Urothelium cell line (cell line): ENCODE results near the gene ZBBX.
A peak's percentile ranks its signal among the peaks of the same experiment; 100 is the strongest.
"Not testable (repeated sequence)": the region's sequence is repeated elsewhere in the genome, so short reads cannot be mapped to it uniquely, and the experiment has no call there.

Source experiments
- DNase-seq: peaks from one replicate; pipeline ENCODE4 v3.0.0; 2011; ENCODE audit warnings: low spot score, mixed read lengths
- FAIRE-seq: peaks from 2 replicates; lab custom pipeline; 2011; peaks lifted over from hg19 to GRCh38; lab: Jason Lieb, UNC

Gene ZBBX, protein sequence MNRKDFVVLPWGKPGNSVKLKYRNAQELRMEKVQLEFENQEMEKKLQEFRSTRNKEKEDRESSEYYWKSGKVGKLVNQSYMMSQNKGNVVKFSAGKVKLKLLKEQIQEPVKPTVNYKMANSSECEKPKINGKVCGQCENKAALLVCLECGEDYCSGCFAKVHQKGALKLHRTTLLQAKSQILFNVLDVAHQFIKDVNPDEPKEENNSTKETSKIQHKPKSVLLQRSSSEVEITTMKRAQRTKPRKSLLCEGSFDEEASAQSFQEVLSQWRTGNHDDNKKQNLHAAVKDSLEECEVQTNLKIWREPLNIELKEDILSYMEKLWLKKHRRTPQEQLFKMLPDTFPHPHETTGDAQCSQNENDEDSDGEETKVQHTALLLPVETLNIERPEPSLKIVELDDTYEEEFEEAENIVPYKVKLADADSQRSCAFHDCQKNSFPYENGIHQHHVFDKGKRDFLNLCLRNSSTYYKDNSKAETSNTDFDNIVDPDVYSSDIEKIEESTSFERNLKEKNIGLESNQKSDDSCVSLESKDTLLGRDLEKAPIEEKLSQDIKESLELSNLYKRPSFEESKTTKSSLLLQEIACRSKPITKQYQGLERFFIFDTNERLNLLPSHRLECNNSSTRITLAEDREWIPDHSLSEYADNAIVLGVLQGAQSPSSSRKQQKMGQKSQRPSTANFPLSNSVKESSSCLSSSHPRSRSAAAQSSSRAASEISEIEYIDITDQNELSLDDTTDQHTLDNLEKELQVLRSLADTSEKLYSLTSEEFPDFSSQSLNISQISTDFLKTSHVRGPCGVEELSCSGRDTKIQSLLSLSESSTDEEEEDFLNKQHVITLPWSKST

DNA sequence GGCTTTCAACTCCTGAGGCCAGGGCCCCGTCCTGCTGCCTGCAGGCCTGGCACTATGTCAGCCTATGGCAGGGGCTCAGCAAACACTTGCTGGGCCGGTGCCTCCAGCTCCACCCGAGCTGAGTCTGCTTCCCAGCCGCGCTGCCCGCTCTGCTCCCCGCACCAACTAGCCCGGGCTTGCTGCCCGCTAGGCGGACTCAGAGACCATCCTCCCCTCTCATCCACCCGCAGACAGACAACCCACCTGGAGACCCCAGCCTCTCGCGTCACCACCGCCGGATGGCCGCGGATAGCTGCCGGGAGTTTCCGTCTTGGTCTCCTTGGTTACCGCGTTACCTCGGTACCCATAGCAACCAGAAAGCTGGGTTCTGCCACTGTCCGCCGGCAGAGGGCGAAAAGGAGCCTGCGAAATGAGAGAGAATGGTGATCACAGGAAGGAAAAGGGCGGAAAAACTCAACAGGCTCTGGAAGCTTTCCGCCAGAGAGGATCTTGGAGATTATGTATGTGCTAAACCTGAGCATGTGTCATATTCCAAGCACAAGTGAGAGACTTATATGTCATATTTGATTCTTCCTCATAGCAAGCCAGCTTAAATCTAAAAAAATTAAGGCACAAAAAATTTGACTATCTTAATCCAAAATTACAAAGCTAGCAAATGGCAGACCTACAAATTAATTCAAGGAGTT is at the start of gene ZBBX:
TSS of gene ZBBX (minus strand) at position 294 of the 686 bp plus-strand sequence. CDS start 7,396 bp downstream, outside the sequence.
- DNase-seq, result peak; percentile 70
- FAIRE-seq, result no peak

DNA sequence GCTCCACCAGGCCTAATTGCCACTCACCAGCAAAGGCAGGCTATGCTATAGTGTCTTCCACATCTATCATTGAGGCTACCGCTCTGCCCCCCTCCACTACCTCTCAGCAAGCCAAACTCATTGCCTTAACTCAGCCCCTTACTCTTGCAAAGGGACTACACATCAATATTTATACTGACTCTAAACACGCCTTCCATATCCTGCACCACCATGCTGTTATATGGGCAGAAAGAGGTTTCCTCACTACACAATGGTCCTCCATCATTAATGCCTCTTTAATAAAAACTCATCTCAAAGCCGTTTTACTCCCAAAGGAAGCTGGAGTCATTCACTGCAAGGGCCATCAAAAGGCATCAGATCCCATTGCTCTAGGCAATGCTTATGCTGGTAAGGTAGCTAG is 46.9 kb upstream of the ZBBX start:
- not testable (repeated sequence) for DNase-seq, FAIRE-seq

DNA sequence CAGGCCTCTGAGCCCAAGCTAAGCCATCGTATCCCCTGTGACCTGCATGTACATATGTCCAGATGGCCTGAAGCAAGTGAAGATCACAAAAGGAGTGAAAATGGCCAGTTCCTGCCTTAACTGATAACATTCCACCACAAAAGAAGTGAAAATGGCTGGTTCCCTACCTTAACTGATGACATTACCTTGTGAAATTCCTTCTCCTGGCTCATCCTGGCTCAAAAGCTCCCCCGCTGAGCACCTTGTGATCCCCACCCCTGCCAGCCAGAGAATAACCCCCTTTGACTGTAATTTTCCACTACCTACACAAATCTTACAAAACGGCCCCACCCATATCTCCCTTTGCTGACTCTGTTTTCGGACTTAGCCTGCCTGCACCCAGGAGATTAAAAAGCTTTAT is 42.3 kb upstream of the ZBBX start:
- not testable (repeated sequence) for FAIRE-seq, DNase-seq

DNA sequence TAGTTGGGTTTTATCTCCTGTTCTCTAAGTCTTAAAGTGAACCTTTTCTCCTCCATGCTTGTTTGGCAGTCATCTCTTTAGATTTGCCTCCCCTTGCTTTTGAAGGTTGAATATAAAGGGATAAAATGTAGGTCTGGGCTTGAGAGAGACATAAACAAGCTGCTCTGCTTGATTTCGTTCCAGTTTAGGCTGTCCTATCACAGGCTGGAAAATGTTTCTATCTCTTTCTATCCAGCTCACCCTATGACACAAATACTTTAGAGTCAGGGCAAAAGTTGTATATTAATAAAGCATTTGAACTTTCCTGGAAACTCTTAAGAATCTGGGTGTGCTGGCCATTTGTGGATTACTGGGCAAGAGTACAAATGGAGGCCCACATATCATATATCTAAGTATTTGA is 29.5 kb upstream of the ZBBX start:
- DNase-seq (no peak), FAIRE-seq (no peak)

DNA sequence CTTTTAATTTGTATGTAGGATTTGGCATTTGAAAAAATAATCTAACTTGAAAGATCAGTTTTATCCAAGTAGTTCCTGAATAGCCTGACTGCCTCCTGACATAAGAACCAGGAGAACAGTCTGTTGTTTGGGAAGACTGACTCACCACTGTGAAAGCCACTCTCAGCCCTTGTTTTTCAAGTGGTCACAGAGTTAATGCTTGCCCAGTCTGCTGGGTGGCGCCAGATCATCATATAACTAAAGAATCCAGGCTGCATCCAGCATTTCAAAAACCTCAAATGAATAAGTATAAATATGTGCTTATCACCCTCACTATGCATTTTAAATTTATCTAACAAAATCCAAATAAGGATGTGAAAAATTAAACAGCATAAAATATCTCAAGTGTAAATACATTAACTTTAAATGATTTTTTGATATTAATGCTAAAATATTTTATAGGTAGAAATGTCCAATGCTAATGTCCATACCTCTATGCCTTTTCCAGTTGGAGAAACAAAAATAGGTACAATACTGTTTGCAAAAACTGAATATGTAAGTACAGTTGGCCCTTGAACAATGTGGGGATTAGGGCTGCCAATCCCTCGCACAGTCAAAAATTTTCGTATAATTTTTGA is 26.9 kb upstream of the ZBBX start:
- no peak for FAIRE-seq

DNA sequence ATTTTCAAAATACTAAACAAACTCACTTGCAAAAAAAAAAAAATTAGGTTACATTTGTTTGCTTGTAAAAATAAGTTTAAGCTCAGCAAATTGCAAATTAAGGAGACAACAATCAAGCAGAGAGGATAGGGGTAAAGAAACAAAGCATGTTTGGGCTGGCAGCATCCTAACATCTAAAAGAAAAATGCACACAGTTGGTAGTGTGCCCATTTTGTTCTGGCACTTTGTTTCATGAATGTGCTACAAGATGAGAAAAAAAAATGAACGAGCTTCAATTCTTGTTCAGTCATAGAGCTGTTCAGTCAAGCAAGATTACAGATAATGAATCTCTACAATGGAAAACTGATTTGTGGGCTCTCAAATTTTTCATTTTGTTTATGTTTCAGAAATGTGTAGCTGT is 17.7 kb upstream of the ZBBX start:
- DNase-seq, result no peak
- FAIRE-seq, result no peak

More for the DNA sequence above, 26.9 kb upstream of the ZBBX start:
- DNase-seq, result peak; percentile 53

DNA sequence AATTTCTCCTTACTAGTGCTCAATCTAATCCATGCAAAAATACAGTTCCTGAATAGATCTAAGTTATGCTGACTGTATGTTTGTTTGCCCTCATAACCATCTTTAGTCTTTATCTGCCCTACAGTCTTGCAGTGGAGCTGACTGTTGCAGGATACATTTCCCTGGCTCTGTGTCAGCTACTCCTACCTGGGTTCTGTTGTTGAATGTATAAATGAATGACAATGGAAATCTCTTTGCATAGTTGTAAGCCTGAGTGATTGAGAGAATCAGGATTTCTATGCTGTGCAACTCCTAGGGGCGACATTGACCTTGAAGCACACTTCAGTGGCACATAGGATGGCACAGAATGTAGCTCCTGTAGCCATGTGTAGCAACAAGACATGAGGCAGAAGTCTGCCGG is 16.0 kb upstream of the ZBBX start:
- DNase-seq, result no peak
- FAIRE-seq, result no peak

DNA sequence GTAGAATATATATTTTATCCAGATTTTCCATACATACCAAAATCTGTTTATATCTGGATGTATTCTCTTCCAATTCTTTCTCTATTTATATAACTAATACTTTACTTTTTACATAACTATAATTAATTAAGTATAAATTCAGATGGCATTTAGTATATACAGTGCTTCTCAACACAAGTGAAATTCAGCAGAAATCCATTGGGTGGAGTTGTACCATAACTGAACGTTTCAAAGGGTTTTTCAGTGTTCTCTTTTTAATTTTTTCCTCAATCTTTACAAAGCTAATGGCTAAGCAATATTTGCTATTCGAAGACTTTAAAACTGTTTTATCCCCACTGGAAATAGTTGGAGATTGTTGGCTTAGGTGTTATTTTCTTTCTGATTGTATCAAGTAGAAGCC is 13.9 kb upstream of the ZBBX start:
- FAIRE-seq, result no peak
- no peak for DNase-seq

DNA sequence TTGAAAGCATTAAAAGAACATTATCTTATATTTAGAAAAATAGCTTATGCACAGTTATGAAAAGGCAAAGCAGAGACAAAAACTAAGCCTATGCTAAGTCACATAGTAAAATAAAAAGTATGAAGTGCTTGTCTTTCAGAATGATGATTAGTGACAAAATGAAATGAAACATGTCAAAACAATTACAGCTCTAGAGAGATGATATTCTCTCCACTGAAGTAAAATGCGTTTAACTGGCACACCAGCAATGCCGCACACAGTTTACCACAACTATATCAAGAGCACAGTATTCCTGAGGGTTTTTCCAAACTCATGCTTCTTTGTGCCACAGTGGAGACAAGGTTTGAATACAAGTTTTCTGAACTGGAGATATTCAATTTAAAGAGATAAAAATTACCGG is 2.1 kb upstream of the ZBBX start:
- no peak for FAIRE-seq
- no peak for DNase-seq

DNA sequence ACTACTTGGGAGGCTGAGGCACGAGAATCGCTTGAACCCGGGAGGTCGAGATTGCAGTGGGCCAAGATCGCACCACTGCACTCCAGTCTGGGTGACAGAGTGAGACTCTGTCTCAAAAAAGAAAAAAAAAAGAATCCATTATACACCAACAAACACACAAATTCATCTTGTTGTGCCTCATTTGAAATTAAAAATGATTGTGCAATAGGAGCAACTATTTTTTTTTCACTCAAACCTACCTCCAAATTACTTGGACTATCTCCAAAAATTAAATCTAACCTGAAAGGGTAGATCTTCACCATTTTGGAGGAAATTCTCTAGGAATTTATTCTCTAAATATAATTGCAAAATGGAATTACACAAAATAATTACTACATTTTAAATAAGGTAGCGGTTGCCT is 4.6 kb downstream of the ZBBX start:
- FAIRE-seq, result no peak
- no peak for DNase-seq

DNA sequence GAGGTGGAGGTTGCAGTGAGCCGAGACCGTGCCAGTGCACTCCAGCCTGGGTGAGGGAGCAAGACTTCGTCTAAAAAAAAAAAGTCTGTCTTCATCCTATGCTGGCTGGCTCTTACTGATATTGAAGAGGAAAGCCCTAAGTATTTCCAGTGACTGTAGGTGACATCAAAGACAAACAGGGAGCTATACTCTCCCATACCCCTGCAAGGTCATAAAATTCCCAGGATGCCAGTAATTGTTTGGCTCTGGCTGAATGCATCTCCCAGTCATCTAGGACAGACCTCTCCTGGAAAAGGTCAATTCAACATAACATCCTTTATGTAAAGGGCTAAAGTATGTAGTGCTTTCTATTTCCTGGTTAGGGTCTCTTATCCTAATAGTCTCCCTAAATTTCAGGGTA is 8.0 kb downstream of the ZBBX start:
- DNase-seq (no peak), FAIRE-seq (no peak)

DNA sequence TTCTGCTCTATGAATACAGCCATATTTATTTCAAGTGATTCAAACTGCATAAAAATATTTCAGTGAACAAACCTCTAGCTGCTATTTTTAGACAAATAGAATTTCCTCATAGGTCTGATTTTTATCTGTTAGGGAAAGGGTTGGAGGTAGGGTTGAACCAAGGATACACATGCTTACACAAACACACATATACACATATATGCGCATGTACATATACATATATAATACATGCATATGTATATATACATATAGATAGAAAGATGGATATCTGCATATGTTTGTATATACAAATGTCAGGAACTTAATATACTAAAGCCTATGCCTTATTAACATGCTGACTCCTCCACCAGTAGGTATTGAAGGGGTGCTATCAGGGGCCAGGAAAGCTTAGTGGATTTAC is 18.1 kb downstream of the ZBBX start:
- DNase-seq (no peak), FAIRE-seq (no peak)

DNA sequence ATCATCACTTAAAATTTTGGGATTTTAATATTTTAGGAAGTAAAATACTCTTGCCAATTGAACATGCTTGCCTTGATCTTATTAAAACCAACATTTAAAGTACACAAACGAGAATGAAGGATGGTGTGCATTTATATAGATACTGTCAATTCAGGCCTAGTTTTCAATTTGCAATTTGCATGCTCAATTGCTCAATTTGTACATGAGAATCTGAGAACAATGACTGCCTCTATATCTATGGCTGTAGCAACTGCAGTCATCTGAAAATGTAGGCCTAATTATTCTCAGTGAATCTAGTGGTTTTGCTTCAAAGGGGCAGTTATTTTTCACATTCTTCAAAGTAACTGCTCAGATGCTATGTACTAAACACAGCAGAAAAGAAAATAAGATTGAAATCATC is 18.8 kb downstream of the ZBBX start:
- no peak for FAIRE-seq
- DNase-seq, result no peak

DNA sequence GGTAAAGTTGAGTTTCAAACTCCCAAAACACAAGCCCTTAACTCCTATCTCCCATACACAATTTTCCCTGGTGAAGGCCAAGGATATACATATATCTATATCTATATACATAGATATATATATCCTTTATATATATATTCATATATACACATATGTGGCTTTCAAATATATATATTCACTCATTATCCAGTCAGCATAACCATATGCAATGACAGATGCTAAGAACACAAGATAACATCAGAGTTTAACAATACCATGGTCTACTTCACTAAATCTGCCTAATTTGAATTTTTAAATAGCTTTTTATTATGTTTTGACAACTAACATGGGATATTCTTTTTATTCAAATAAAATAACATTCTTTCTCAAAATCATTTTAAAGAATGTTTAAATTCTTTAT is 24.7 kb downstream of the ZBBX start:
- no peak for DNase-seq
- FAIRE-seq, result no peak

DNA sequence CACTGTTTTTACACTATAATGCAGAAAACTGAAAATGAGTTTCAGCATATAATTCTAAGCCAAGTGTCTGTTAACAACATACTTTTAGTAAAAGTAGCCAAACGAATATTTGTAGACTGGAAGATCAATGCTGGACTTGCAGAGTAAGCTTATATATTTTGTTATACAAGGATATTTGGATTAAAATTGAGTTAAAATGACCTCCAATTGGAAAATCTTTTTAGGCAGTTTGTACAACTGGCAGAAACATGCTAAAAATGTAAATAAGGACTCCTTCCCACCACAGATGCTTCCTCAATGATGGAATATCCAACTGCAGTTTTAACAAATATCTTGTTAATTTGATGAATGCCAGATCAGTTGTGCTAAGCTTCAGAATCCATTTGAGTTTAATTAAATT is 25.3 kb downstream of the ZBBX start:
- FAIRE-seq (no peak), DNase-seq (no peak)

DNA sequence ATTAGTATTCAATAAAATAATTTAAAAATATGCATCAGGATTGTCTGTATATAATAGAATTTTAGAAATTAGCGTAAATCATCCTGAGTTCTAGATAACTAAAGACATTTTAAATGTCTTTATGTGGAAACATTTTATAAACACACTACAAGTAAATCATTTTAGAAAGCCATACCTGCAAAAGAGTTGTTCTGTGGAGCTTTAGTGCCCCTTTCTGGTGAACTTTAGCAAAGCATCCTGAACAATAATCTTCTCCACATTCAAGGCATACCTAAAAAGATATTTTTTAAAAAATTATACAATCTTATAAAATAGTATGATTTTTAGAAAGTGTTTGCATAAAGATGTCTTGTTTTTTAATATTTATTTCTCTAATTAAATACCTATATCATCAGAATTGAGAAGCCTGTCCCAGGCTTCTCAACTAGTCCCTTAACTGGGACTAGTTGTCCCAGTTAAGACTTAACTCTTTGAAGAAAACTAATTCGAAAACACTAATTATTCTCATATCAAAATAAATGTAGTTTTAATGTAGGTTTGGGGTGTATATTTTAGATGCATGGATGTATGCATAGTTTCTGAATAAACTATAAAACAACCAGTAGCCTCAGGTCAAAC is 29.7 kb downstream of the ZBBX start:
- DNase-seq, result peak; percentile 3
- FAIRE-seq, result no peak

DNA sequence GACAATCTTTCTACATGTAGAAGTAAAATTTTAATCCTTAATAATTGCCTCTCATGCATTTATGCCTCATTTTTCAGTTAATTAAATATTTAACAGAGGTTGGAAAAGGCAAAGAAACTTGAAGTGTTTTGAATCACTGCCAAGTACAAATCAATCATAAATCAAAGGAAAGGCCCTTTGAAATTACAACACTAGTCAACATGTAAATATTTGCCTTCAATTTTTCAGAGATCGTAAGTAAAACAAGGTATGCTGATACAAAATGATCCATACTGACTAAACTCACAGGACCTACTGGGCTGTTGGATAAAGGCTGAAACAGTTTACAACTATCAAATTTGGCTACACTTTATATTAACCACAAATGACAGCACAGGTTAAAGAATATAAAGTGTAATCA is 33.9 kb downstream of the ZBBX start:
- no peak for DNase-seq
- no peak for FAIRE-seq

DNA sequence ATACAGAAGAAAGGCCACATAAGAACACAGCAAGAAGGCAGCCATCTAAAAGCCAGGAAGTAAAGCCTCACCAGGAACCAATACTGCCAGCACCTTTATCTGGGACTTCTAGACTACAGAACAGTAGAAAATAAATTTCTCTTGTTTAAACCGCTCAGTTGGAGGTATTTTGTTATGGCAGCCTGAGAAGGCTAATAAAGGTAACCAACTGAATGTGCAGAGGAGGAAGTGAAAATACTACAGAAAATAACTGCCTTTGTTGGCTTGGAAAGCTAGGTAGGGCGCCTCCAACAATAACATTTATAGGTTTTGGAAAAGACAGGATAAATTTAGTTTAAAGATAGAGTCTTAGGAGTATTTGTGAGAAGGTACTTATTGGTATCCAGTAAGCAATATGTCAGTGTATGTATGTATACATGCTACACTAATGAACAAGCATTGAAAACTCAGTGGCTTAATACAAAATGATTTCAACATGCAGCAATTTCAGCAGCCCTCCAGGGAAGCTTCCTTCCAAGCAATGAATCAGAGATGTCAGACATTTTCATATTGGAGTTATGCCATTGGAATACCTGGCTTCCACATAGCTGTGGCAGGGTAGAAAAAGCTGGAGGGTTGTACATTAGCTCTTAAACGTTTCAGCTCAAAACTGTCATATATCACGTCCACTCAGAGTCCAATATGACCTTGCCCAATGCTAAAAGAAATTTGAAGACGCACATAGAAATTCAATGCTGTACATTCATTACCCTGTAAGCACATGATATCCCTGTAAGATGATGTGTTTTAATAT is 48.9 kb downstream of the ZBBX start:
- DNase-seq, result no peak
- no peak for FAIRE-seq

DNA sequence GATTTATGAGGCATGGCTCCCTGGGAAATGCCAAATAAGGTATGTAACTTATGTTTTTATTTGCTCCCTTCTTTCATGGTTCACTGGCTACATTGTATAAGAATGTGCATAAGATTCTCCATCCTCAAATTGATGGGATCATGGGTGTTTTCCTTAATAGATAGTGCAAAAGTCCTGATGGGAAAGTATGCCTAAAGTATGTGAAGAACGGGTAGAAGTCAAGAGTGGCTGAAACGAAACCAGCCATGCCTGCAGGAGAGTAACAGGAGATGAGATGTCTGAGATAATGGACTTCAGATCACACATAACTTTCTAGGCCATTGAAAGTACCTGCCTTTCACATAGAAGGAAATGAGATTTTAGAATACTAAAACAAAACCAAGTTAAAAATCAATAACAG is 56.5 kb downstream of the ZBBX start:
- DNase-seq (no peak), FAIRE-seq (no peak)
